Heart left ventricle (tissue), 13 donors: Measurements from ENCODE around the gene IGFBP6.

Experiments used
- CTCF ChIP-seq, 12 donors: fragments of 200-600 bp; sonication (generic) in 4 of 12; IDR thresholded peaks; one replicate each; pipeline versions ENCODE4 v1.5.0 to v1.8.0; 2018 to 2022; ENCODE audit warnings: antibody characterized with exemption in 12 of 12, mild to moderate bottlenecking in 5 of 12
- POLR2A ChIP-seq, 2 donors: fragments of 450-650 bp; IDR thresholded peaks; one replicate each; pipeline ENCODE4 v1.6.1; 2017; ENCODE audit warnings: antibody characterized with exemption in 2 of 2, mild to moderate bottlenecking in 2 of 2, moderate library complexity in 2 of 2
- donor health status: ischemic (EF 13 %, LVEDD 7.1; RV severe dilation, severe dysfunction).
- donor health status: DM: no; HTN: yes; CAD: no.
- donor health status: DM: no; HTN: no; CAD: no.
- donor health status: ischemic (EF 25% LVEDD 6.9; RV normal size, moderate dysfunction).
- donor health status: ischemic (EF 25% LVEDD 5.7; RV mildly dilated, moderate dysfunction).
- donor health status: ischemic (EF 35%, LVEDD 5.7; RV mildly dilated, moderate dysfunction).
- donor health status: nonischemic (EF 11% LVEDD 7.7; RV severe dilation, severe dysfunction).
- donor health status: DM: yes; HTN: yes; CAD: no.
- donor health status: PGD.
- donor health status: ischemic (EF 29% LVEDD 5.4; RV normal size, mild dysfunction).
- donor health status: nonischemic (EF 23%, LVEDD 6.1; RV moderate dilation, normal function).

GRCh38 chr12:53061404-53062010 is 36.0 kb upstream of the IGFBP6 start:
- TF ChIP-seq POLR2A (IDR thresholded peaks at IDR 0.05): no peak
- no peak for TF ChIP-seq CTCF (IDR thresholded peaks at IDR 0.05)
